Subcutaneous abdominal adipose tissue (tissue), 5 donors: ENCODE results near the gene ZNF740.

Experiments used
- H3K27ac ChIP-seq: one replicate; pipeline ENCODE4 v1.7.0; 2013; ENCODE audit warnings: low read depth, mild to moderate bottlenecking, inconsistent platforms, low read length, moderate library complexity
- H3K27me3 ChIP-seq, 5 donors: one replicate each; pipeline ENCODE4 v1.7.0; 2013; ENCODE audit warnings: low read length in 5 of 5, inconsistent platforms in 1 of 5; ENCODE audit not compliant: control insufficient read depth in 5 of 5, insufficient read depth in 4 of 5
- H3K36me3 ChIP-seq, 5 donors: one replicate each; pipeline ENCODE4 v1.7.0; 2013; ENCODE audit warnings: low read length in 5 of 5; ENCODE audit not compliant: control insufficient read depth in 5 of 5, insufficient read depth in 5 of 5
- H3K4me1 ChIP-seq, 5 donors: one replicate each; pipeline ENCODE4 v1.7.0; 2013; ENCODE audit warnings: low read length in 5 of 5, mild to moderate bottlenecking in 3 of 5, moderate library complexity in 1 of 5; ENCODE audit not compliant: control insufficient read depth in 5 of 5, insufficient read depth in 5 of 5
- H3K4me3 ChIP-seq, 5 donors: one replicate each; pipeline ENCODE4 v1.7.0; 2013; ENCODE audit warnings: low read length in 5 of 5, low read depth in 1 of 5
- H3K9ac ChIP-seq, 5 donors: one replicate each; pipeline ENCODE4 v1.7.0; 2013; ENCODE audit warnings: low read length in 5 of 5, mild to moderate bottlenecking in 4 of 5, moderate library complexity in 3 of 5
- H3K9me3 ChIP-seq, 5 donors: one replicate each; pipeline ENCODE4 v1.7.0; 2013; ENCODE audit warnings: low read length in 5 of 5; ENCODE audit not compliant: control insufficient read depth in 5 of 5
- donor health status: healthy.
- donor health status: healthy.
- donor health status: healthy.
- donor health status: healthy.
- donor health status: healthy.

Gene ZNF740

GRCh38 chr12:53181935-53182334 lies 1.4 kb downstream of the ZNF740 start:
- peak overlapping the region in 4 of 5 donors; percentile 79 to 91 (median 87) for H3K9ac ChIP-seq
- H3K27ac ChIP-seq, result peak overlapping the region; percentile 87
- H3K9me3 ChIP-seq, result no peaks in the 10 kb centered on the region
- peak overlapping the region; percentile 74 to 91 (median 81) for H3K4me3 ChIP-seq
- H3K36me3 ChIP-seq, result peaks cover 21 to 47% (median 37%) of the 10 kb centered on the region in 5 donors
- no peaks in the 10 kb centered on the region for H3K27me3 ChIP-seq
- peaks cover 16 to 60% (median 48%) of the 10 kb centered on the region in 5 donors for H3K4me1 ChIP-seq

- Histone ChIP-seq H3K36me3 (peaks cover 23 to 57% (median 47%) of the 10 kb centered on the region in 5 donors), H3K4me3 (peak overlapping the region; percentile 25 to 91 (median 41)), H3K27ac (peak overlapping the region; percentile 43), H3K4me1 (peaks cover 16 to 56% (median 48%) of the 10 kb centered on the region in 5 donors), H3K9ac (peak overlapping the region in 2 of 5 donors; percentile 50 to 62), H3K9me3 (no peaks in the 10 kb centered on the region), H3K27me3 (no peaks in the 10 kb centered on the region)
Measured at GRCh38 chr12:53182903-53183302, 2.4 kb downstream of the ZNF740 start.

GRCh38 chr12:53184828-53185227 lies 4.3 kb downstream of the ZNF740 start:
- Histone ChIP-seq H3K27me3 (no peaks in the 10 kb centered on the region), H3K27ac (no peak overlapping the region), H3K4me3 (no peak overlapping the region), H3K9ac (peak overlapping the region in 2 of 5 donors; percentile 44 to 64), H3K36me3 (peaks cover 23 to 71% (median 59%) of the 10 kb centered on the region in 5 donors), H3K9me3 (no peaks in the 10 kb centered on the region), H3K4me1 (peaks cover 14 to 50% (median 44%) of the 10 kb centered on the region in 5 donors)

GRCh38 chr12:53185582-53186153 lies 5.1 kb downstream of the ZNF740 start:
- Histone ChIP-seq H3K36me3 (peaks cover 23 to 71% (median 59%) of the 10 kb centered on the region in 5 donors), H3K27me3 (no peaks in the 10 kb centered on the region), H3K9me3 (no peaks in the 10 kb centered on the region), H3K4me1 (peaks cover 16 to 54% (median 41%) of the 10 kb centered on the region in 5 donors), H3K4me3 (no peak overlapping the region), H3K9ac (peak overlapping the region in 2 of 5 donors; percentile 10 to 17), H3K27ac (no peak overlapping the region)

- H3K36me3 ChIP-seq, result peaks cover 23 to 78% (median 65%) of the 10 kb centered on the region in 5 donors
Measured at GRCh38 chr12:53186745-53187144, 6.2 kb downstream of the ZNF740 start.

GRCh38 chr12:53187145-53187899 lies 6.8 kb downstream of the ZNF740 start:
- H3K4me1 ChIP-seq, result peaks cover 10 to 41% (median 27%) of the 10 kb centered on the region in 5 donors
- H3K27ac ChIP-seq, result no peak overlapping the region
- H3K27me3 ChIP-seq, result no peaks in the 10 kb centered on the region
- H3K9ac ChIP-seq, result no peak overlapping the region
- peaks cover 22 to 74% (median 59%) of the 10 kb centered on the region in 5 donors for H3K36me3 ChIP-seq
- H3K4me3 ChIP-seq, result no peak overlapping the region
- H3K9me3 ChIP-seq, result no peaks in the 10 kb centered on the region

More at GRCh38 chr12:53186745-53187144, 6.2 kb downstream of the ZNF740 start:
- no peak overlapping the region for H3K27ac ChIP-seq
- H3K9ac ChIP-seq, result no peak overlapping the region
- H3K4me1 ChIP-seq, result peaks cover 13 to 47% (median 33%) of the 10 kb centered on the region in 5 donors
- H3K9me3 ChIP-seq, result no peaks in the 10 kb centered on the region
- H3K4me3 ChIP-seq, result no peak overlapping the region
- H3K27me3 ChIP-seq, result no peaks in the 10 kb centered on the region

- Histone ChIP-seq H3K36me3 (peaks cover 12 to 52% (median 45%) of the 10 kb centered on the region in 5 donors), H3K27ac (no peak overlapping the region), H3K4me3 (no peak overlapping the region), H3K9me3 (no peaks in the 10 kb centered on the region), H3K27me3 (no peaks in the 10 kb centered on the region), H3K9ac (no peak overlapping the region), H3K4me1 (peaks cover 0 to 14% (median 3%) of the 10 kb centered on the region in 5 donors)
Measured at GRCh38 chr12:53190108-53190729, 9.7 kb downstream of the ZNF740 start.

GRCh38 chr12:53191096-53191884 lies 10.8 kb downstream of the ZNF740 start:
- Histone ChIP-seq H3K4me3 (no peak overlapping the region), H3K27me3 (no peaks in the 10 kb centered on the region), H3K27ac (no peak overlapping the region), H3K4me1 (peaks cover 0 to 14% (median 0%) of the 10 kb centered on the region in 5 donors), H3K36me3 (peaks cover 5 to 42% (median 34%) of the 10 kb centered on the region in 5 donors), H3K9me3 (no peaks in the 10 kb centered on the region), H3K9ac (no peak overlapping the region)

GRCh38 chr12:53191885-53192530 lies 11.5 kb downstream of the ZNF740 start:
- H3K27me3 ChIP-seq, result no peaks in the 10 kb centered on the region
- no peak overlapping the region for H3K27ac ChIP-seq
- H3K36me3 ChIP-seq, result peaks cover under 1 to 35% (median 27%) of the 10 kb centered on the region in 5 donors
- no peaks in the 10 kb centered on the region for H3K9me3 ChIP-seq
- H3K4me1 ChIP-seq, result peaks cover 0 to 15% (median 2%) of the 10 kb centered on the region in 5 donors
- H3K4me3 ChIP-seq, result no peak overlapping the region
- no peak overlapping the region for H3K9ac ChIP-seq
